Esophagus squamous epithelium (tissue), 4 donors: ENCODE measurements around the gene PIP5K1B.

Experiments
- CTCF ChIP-seq, 6 experiments: fragments of 450-650 bp in 4 of 6; fragments of 200-600 bp in 2 of 6; sonication (generic) in 2 of 6; IDR thresholded peaks; one replicate each; pipeline ENCODE4 v1.5.1; 2016 to 2019; ENCODE audit warnings: antibody characterized with exemption in 6 of 6, mild to moderate bottlenecking in 4 of 6, moderate library complexity in 4 of 6
- POLR2A ChIP-seq, 4 donors: fragments of 450-650 bp; IDR thresholded peaks; one replicate each; pipeline ENCODE4 v1.6.1; 2017; ENCODE audit warnings: antibody characterized with exemption in 4 of 4, mild to moderate bottlenecking in 4 of 4, moderate library complexity in 3 of 4

GRCh38 chr9:69045821-69046220 lies 340.8 kb downstream of the PIP5K1B start:
- TF ChIP-seq CTCF (IDR thresholded peaks at IDR 0.05) (no peak), POLR2A (IDR thresholded peaks at IDR 0.05) (no peak)
